ENCODE results near the gene FLACC1.

DNA sequence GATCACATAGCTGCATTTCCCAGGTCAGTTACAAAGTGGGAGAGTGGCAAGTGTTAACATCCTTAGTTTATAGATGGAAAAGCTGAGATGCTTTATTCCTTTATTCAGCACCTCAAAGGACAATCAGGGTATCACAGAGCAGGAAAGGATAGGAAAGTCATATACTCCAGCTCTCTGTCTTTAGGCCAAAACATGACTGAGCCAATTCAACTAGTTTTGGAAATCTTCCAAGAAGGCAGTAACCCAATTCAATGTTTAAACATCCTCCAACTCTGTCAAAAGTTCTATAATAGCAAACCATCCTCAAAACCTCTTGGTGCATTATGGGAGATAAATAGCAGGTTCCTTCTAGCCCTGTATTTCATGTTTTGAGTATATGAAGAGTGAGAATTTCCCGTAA lies 71.6 kb downstream of the FLACC1 start:
- TF ChIP-seq POLR2AphosphoS5 (IDR thresholded peaks at IDR 0.05) = no peak
- TF ChIP-seq, protein P1, sequence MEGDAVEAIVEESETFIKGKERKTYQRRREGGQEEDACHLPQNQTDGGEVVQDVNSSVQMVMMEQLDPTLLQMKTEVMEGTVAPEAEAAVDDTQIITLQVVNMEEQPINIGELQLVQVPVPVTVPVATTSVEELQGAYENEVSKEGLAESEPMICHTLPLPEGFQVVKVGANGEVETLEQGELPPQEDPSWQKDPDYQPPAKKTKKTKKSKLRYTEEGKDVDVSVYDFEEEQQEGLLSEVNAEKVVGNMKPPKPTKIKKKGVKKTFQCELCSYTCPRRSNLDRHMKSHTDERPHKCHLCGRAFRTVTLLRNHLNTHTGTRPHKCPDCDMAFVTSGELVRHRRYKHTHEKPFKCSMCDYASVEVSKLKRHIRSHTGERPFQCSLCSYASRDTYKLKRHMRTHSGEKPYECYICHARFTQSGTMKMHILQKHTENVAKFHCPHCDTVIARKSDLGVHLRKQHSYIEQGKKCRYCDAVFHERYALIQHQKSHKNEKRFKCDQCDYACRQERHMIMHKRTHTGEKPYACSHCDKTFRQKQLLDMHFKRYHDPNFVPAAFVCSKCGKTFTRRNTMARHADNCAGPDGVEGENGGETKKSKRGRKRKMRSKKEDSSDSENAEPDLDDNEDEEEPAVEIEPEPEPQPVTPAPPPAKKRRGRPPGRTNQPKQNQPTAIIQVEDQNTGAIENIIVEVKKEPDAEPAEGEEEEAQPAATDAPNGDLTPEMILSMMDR (IDR thresholded peaks at IDR 0.05) = no peak
